ENCODE data around the gene SMS. TPM values are rescaled to one million over a fixed set of nuclear protein-coding genes. Genes with fewer than 3 reads are reported as not detected.
"Not testable (repeated sequence)": the region's sequence is repeated elsewhere in the genome, so short reads cannot be mapped to it uniquely, and the experiment has no call there.

Gene SMS
- total and polyA plus RNA-seq, 2 donors (not counting 1 experiment from before 2014, with no cell fraction given): 129 to 252 TPM

- H3K9ac ChIP-seq (ENCODE audit: insufficient read depth, low read length): no peak overlapping the region
- H3K79me2 ChIP-seq (ENCODE audit: control insufficient read depth, insufficient read depth, low read length): peaks cover 95% of the 10 kb centered on the region
- H3K4me3 ChIP-seq (replicated peaks in 1 of 4; ENCODE audit: control extremely low read depth in 1 of 4, insufficient read depth in 1 of 4, low read depth in 3 of 4, low read length in 4 of 4): no peak overlapping the region
- no peak overlapping the region for H2AFZ ChIP-seq (ENCODE audit: low read length)
- H3K9me3 ChIP-seq (ENCODE audit: control insufficient read depth, insufficient read depth, low read depth, low read length): no peaks in the 10 kb centered on the region
- no peak overlapping the region for H3K27ac ChIP-seq (ENCODE audit: insufficient read depth, low read length)
- H4K20me1 ChIP-seq (ENCODE audit: control insufficient read depth, extremely low read depth, insufficient read depth, low read length): no peaks in the 10 kb centered on the region
- no peak for DNase-seq (ENCODE audit: low read depth in 2 of 2)
- no peaks in the 10 kb centered on the region for H3K36me3 ChIP-seq (ENCODE audit: control insufficient read depth, insufficient read depth, low read length)
- H3K27me3 ChIP-seq (ENCODE audit: control insufficient read depth, insufficient read depth, low read length): no peaks in the 10 kb centered on the region
- H3K4me1 ChIP-seq (ENCODE audit: control insufficient read depth, extremely low read depth, insufficient read depth, low read length): no peaks in the 10 kb centered on the region
- H3K4me2 ChIP-seq (ENCODE audit: extremely low read depth, insufficient read depth, low read length): no peak overlapping the region
- no peak for TF ChIP-seq EZH2 (IDR thresholded peaks at IDR 0.05; ENCODE audit: low read length, missing control alignments)
- TF ChIP-seq, protein P1, sequence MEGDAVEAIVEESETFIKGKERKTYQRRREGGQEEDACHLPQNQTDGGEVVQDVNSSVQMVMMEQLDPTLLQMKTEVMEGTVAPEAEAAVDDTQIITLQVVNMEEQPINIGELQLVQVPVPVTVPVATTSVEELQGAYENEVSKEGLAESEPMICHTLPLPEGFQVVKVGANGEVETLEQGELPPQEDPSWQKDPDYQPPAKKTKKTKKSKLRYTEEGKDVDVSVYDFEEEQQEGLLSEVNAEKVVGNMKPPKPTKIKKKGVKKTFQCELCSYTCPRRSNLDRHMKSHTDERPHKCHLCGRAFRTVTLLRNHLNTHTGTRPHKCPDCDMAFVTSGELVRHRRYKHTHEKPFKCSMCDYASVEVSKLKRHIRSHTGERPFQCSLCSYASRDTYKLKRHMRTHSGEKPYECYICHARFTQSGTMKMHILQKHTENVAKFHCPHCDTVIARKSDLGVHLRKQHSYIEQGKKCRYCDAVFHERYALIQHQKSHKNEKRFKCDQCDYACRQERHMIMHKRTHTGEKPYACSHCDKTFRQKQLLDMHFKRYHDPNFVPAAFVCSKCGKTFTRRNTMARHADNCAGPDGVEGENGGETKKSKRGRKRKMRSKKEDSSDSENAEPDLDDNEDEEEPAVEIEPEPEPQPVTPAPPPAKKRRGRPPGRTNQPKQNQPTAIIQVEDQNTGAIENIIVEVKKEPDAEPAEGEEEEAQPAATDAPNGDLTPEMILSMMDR (conservative IDR thresholded peaks at IDR 0.05 in 1 of 2, IDR thresholded peaks at IDR 0.05 in 1 of 2; ENCODE audit: low read depth in 1 of 2, low read length in 2 of 2): no peak
These were observed 12.1 kb downstream of the SMS start for GRCh38 chrX:21952624-21953023.

GRCh38 chrX:21953195-21953830, 12.8 kb downstream of the SMS start:
- H2AFZ ChIP-seq (ENCODE audit: low read length); H3K36me3 ChIP-seq (ENCODE audit: control insufficient read depth, insufficient read depth, low read length); H3K27me3 ChIP-seq (ENCODE audit: control insufficient read depth, insufficient read depth, low read length); H3K9me3 ChIP-seq (ENCODE audit: control insufficient read depth, insufficient read depth, low read depth, low read length); H3K9ac ChIP-seq (ENCODE audit: insufficient read depth, low read length); DNase-seq (ENCODE audit: low read depth in 2 of 2); H3K4me1 ChIP-seq (ENCODE audit: control insufficient read depth, extremely low read depth, insufficient read depth, low read length); H4K20me1 ChIP-seq (ENCODE audit: control insufficient read depth, extremely low read depth, insufficient read depth, low read length); H3K27ac ChIP-seq (ENCODE audit: insufficient read depth, low read length); H3K4me2 ChIP-seq (ENCODE audit: extremely low read depth, insufficient read depth, low read length); H3K4me3 ChIP-seq (replicated peaks in 1 of 4; ENCODE audit: control extremely low read depth in 1 of 4, insufficient read depth in 1 of 4, low read depth in 3 of 4, low read length in 4 of 4): not testable (repeated sequence)
- peaks cover 95% of the 10 kb centered on the region for H3K79me2 ChIP-seq (ENCODE audit: control insufficient read depth, insufficient read depth, low read length)

DNA sequence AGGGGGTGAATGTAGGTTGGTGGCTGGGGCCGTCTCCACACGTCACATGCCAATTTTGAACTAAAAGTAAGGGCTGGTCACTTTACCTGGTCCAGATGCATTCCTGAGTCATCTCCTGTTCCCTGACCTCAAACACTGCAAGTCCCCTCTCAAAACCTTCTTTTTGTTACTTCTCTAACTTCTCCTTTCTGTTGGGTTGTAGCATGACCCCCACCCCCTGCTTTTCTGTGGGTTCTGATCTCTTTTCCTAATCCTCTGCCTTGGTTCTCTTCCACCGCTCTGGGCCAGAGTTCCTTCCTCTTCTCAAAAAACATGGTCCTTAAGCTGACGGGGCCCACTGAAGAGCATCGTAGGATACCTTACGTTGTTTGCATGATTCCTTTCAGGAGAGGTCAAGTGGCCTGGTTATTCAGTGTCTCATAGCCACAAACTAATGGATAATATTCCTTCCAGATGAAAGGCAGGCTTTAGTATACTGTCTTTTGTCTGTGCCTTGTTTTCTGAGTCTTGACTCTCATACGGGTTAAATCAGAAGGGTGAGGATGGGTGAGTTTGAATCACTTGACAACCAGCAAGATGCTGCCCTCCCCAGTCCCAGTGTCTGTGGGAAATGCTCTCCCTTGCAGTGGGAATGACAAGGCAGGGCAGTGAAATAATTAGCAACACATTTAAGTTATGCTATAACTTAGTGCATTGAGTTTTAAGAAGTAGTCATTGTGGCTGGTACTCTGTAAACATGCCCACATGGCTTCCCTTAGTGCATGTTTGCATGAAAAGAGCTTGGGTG, 15.1 kb downstream of the SMS start:
- TF ChIP-seq EZH2 (IDR thresholded peaks at IDR 0.05; ENCODE audit: low read length, missing control alignments): no peak
- TF ChIP-seq, protein P1 (conservative IDR thresholded peaks at IDR 0.05 in 1 of 2, IDR thresholded peaks at IDR 0.05 in 1 of 2; ENCODE audit: low read depth in 1 of 2, low read length in 2 of 2): no peak
- no peak overlapping the region for H3K4me2 ChIP-seq (ENCODE audit: extremely low read depth, insufficient read depth, low read length)
- no peak for DNase-seq (ENCODE audit: low read depth in 2 of 2)
- no peaks in the 10 kb centered on the region for H3K9me3 ChIP-seq (ENCODE audit: control insufficient read depth, insufficient read depth, low read depth, low read length)
- H3K27me3 ChIP-seq (ENCODE audit: control insufficient read depth, insufficient read depth, low read length): no peaks in the 10 kb centered on the region
- H3K9ac ChIP-seq (ENCODE audit: insufficient read depth, low read length): no peak overlapping the region
- peaks cover 2% of the 10 kb centered on the region for H3K4me1 ChIP-seq (ENCODE audit: control insufficient read depth, extremely low read depth, insufficient read depth, low read length)
- H3K27ac ChIP-seq (ENCODE audit: insufficient read depth, low read length): no peak overlapping the region
- no peak overlapping the region for H3K4me3 ChIP-seq (replicated peaks in 1 of 4; ENCODE audit: control extremely low read depth in 1 of 4, insufficient read depth in 1 of 4, low read depth in 3 of 4, low read length in 4 of 4)
- H2AFZ ChIP-seq (ENCODE audit: low read length): no peak overlapping the region
- H3K79me2 ChIP-seq (ENCODE audit: control insufficient read depth, insufficient read depth, low read length): peaks cover 94% of the 10 kb centered on the region
- no peaks in the 10 kb centered on the region for H3K36me3 ChIP-seq (ENCODE audit: control insufficient read depth, insufficient read depth, low read length)
- no peaks in the 10 kb centered on the region for H4K20me1 ChIP-seq (ENCODE audit: control insufficient read depth, extremely low read depth, insufficient read depth, low read length)
